Skeletal muscle tissue (tissue), 4 donors: Measurements from ENCODE around the gene CXCR2. TPM values are rescaled to one million over a fixed set of nuclear protein-coding genes. Genes with fewer than 3 reads are reported as not detected.

Source experiments
- H3K27ac ChIP-seq: one replicate; pipeline ENCODE4 v1.7.0; 2013; ENCODE audit warnings: mild to moderate bottlenecking, low read depth, low read length, inconsistent platforms
- H3K27me3 ChIP-seq, 3 donors: one replicate each; pipeline ENCODE4 v1.7.0; 2013; ENCODE audit warnings: low read length in 3 of 3; ENCODE audit not compliant: control insufficient read depth in 3 of 3, insufficient read depth in 3 of 3
- H3K36me3 ChIP-seq, 3 donors: one replicate each; pipeline ENCODE4 v1.7.0; 2013; ENCODE audit warnings: low read length in 3 of 3; ENCODE audit not compliant: control insufficient read depth in 3 of 3, insufficient read depth in 3 of 3
- H3K4me1 ChIP-seq, 3 donors: one replicate each; pipeline ENCODE4 v1.7.0; 2013; ENCODE audit warnings: low read length in 3 of 3, mild to moderate bottlenecking in 3 of 3; ENCODE audit not compliant: control insufficient read depth in 3 of 3, insufficient read depth in 3 of 3
- H3K4me3 ChIP-seq, 3 donors: one replicate each; pipeline ENCODE4 v1.7.0; 2013; ENCODE audit warnings: low read length in 3 of 3
- H3K9ac ChIP-seq, 3 donors: one replicate each; pipeline ENCODE4 v1.7.0; 2013; ENCODE audit warnings: low read length in 3 of 3, mild to moderate bottlenecking in 3 of 3, moderate library complexity in 2 of 3, low read depth in 1 of 3
- H3K9me3 ChIP-seq, 3 donors: one replicate each; pipeline ENCODE4 v1.7.0; 2013; ENCODE audit warnings: low read length in 3 of 3; ENCODE audit not compliant: control insufficient read depth in 3 of 3
- total RNA-seq: library from RNA; depleted of rRNA; stranded (reverse); fragments of >200 nt; gene quantifications from one replicate; pipeline ENCODE4 v1.2.3, GENCODE V29; 2014
- donor health status: Osteomylitis.

The CXCR2 gene
- total RNA-seq: under 0.01 TPM

DNA sequence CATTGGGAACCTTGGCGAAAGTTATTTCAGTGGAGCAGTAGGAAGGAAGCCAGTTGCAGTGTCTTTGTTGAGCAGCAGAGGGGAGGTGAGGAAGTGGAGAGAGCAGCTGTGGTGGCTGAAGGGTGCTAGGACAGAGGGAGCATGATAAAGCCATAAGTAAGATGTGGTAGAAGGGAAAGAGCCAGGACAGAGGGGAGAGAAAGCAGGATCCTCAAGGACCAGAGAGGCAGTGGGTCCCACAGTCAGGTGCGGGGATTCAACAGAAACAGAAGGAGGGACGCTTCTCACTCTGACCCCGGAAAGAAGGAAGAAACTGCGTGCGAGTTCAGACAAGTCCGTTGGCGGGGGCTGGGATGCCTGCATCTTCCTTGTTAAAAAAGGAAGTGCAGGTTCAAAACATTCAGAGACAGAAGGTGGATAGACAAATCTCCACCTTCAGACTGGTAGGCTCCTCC is at the start of gene CXCR2:
Gene CXCR2, plus strand, starts transcription at position 403 of the 455 bp plus-strand sequence. CDS start 8,774 bp downstream, outside the sequence.
- Histone ChIP-seq H3K27me3 (peaks cover 0 to 18% (median 4%) of the 10 kb centered on the region in 3 donors), H3K9me3 (no peaks in the 10 kb centered on the region), H3K36me3 (no peaks in the 10 kb centered on the region), H3K4me1 (no peaks in the 10 kb centered on the region), H3K27ac (no peak within 1 kb of the TSS), H3K9ac (no peak within 1 kb of the TSS), H3K4me3 (no peak within 1 kb of the TSS)

DNA sequence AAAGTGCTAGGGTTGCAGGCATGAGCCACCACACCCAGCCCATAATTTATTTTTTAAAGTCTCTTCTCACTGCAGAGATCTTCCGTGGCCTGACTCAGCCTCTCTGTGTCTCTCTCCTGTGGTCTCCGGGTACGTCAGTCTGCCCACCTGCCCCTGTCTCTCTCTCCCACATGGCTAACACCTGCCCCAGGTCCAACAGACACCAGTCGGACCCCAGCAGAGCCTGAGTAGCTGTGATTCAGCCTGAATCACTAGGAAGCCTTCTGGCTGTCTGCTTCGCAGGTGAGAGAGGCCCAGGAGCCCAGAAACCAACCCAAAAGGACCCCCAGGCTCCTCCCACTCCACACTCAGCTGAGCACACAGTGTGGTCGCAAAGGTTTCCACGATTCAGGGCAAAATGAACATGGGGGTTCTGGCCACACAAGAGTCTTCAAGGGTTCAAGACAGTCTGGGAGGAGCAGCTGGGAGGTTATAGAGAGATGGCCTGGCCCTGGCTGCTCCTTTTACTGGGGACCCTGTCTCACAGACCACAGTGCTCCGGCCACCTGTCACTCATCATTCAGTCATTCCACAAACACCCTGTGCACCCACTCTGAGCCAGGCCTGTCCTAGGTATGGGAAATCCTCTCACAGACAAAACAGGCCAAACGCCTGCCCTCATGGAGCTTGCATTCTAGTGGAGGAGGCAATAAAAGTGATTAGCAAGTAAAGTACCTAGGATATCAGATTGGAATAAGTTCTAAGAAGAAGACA is 48.2 kb upstream of the CXCR2 start:
- peaks cover 0 to 6% (median 6%) of the 10 kb centered on the region in 3 donors for H3K27me3 ChIP-seq
- no peaks in the 10 kb centered on the region for H3K9me3 ChIP-seq
- H3K27ac ChIP-seq: no peak overlapping the region
- no peaks in the 10 kb centered on the region for H3K36me3 ChIP-seq
- H3K4me3 ChIP-seq: no peak overlapping the region
- H3K9ac ChIP-seq: no peak overlapping the region
- H3K4me1 ChIP-seq: no peaks in the 10 kb centered on the region

DNA sequence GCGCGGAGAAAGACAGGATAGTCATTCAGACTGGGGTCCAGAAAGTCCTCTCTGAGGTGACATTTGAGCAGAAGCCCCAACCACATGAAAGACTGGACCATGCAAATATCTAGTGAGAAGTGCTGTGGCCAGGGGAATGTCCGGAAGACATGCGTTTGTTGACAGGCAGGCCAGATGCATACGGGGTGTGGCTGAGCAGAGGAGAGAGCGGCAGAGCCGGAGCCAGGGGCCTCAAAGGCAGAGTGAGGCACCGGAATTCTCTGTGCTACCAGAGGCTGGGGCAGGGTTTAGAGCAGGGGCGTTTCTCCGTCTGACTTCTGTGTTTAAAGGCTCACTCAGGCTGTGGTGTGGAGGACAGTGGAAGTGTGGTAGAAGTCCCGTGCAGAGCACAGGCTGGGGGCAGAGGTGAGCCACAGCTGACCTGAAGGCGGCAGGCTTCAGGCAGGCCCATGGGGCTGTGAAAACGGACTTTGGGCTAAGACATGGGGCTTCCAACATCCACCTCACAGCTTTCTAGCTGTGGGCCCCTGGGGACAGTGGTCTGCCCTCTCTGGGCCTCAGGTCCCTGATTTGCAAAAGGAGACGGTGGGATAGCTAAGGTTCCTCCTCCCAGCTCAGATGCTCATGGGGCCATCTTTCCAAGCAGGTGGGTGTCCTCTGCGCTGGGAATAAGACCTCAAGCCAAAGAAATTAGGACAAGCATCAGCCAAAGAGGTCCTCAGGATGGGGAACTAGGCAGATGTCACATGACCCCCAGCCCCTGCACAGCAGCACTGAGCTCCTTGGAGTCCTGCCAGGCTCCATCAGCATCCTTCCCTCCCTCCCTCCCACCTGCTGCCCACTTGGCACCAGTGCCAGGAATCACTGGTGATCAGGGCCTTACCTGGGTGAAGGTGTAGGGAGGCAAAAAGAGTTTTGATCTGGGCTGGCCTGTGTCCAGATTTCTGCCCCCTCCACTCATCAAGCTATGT is 45.6 kb upstream of the CXCR2 start:
- Histone ChIP-seq H3K9me3 (no peaks in the 10 kb centered on the region), H3K27ac (no peak overlapping the region), H3K36me3 (no peaks in the 10 kb centered on the region), H3K9ac (no peak overlapping the region), H3K27me3 (peaks cover 0 to 7% (median 4%) of the 10 kb centered on the region in 3 donors), H3K4me3 (no peak overlapping the region), H3K4me1 (no peaks in the 10 kb centered on the region)

DNA sequence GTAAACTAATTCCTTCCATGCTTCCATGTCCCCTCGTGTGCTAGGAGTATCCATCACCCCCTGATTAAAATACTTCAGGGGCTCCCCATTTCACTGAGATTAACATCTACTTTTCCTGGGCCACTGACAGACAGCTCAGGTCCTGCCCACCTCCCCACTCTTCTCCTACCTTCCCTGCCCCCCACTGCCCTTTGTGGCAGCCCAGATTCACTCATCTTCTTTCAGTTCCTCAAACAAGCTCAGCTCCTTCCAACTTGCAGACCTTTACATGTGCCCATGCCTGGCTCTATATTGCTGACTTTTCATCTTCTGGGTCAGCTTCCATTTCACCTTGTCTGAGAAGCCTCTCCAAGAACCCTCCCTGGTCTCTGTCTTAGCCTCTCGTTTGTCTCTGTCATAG is 44.8 kb upstream of the CXCR2 start:
- Histone ChIP-seq H3K36me3 (no peaks in the 10 kb centered on the region), H3K9me3 (peaks cover 0 to 1% (median 0%) of the 10 kb centered on the region in 3 donors), H3K27ac (no peak overlapping the region), H3K4me3 (no peak overlapping the region), H3K27me3 (peaks cover 0 to 6% (median 4%) of the 10 kb centered on the region in 3 donors), H3K9ac (no peak overlapping the region), H3K4me1 (no peaks in the 10 kb centered on the region)

DNA sequence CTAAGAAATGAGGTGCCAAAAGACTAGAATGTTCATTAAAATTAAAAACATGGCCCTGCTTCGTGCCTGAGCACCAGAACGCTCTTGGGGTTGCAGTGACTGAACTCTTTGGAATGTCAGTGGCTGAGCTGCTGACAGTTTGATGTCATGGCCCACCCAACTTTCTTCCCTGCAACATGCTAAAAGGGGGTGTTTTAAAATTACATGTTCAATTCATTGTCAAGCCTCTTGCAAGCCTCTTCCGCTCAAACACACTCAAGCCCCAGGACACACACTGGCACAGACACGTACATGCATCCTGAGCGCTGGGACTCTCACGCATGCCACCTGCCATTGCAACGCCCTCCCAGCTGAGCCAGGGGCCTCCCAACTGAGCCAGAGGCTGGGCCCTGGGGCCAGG is 44.1 kb upstream of the CXCR2 start:
- H3K4me1 ChIP-seq: no peaks in the 10 kb centered on the region
- H3K36me3 ChIP-seq: no peaks in the 10 kb centered on the region
- H3K9ac ChIP-seq: no peak overlapping the region
- H3K27ac ChIP-seq: no peak overlapping the region
- H3K27me3 ChIP-seq: peaks cover 0 to 6% (median 4%) of the 10 kb centered on the region in 3 donors
- no peak overlapping the region for H3K4me3 ChIP-seq
- H3K9me3 ChIP-seq: peaks cover 0 to 7% (median 3%) of the 10 kb centered on the region in 3 donors

DNA sequence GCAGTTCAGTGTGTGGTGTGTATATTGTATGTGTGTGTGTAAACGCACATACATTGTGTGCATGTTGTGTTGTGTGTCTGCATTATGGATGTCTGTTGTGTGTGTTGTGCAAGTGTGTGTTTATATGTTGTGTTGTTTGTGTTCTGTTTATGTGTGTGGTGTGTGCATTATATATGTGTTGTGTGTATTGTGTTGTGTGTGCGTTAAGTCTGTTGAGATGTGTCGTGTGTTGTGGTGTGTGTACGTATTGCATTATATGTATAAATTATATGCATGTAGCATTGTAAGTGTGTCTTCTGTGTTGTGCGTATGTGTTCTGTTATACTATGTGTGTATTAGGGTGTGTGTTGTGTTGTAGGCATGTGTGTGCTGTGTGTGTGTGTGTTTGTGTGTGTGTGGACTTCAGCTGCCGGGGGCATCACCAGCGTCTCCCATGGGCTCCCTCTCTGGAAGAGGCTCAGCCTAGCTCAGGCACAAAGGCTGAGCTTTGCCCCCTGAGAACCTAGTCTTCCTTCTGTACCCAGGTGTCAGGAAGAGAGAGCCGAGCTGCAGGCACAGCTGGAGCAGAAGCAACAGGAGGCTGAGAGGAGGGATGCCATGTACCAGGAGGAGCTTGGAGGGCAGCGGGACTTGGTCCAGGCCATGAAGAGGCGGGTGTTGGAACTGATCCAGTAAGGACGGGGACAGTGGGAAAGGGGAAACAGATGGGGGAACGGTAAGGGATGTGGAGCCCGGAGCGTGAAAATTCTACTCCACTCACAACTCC is 43.1 kb upstream of the CXCR2 start:
- no peaks in the 10 kb centered on the region for H3K4me1 ChIP-seq
- peaks cover 0 to 6% (median 4%) of the 10 kb centered on the region in 3 donors for H3K27me3 ChIP-seq
- no peak overlapping the region for H3K9ac ChIP-seq
- H3K4me3 ChIP-seq: no peak overlapping the region
- no peak overlapping the region for H3K27ac ChIP-seq
- H3K9me3 ChIP-seq: peaks cover 2 to 7% (median 3%) of the 10 kb centered on the region in 3 donors
- no peaks in the 10 kb centered on the region for H3K36me3 ChIP-seq

DNA sequence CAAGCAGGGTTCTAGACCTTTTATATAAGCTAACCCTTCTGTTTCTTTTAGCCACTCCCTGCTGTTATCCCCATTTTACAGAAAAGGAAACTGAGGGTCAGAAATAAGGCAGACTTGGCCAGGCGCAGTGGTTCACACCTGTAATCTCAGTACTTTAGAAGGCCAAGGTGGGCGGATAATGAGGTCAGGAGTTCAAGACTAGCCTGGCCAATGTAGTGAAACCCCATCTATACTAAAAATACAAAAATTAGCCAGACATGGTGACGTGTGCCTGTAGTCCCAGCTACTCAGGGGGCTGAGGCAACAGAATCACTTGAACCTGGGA is 42.5 kb upstream of the CXCR2 start:
- H3K27ac ChIP-seq: no peak overlapping the region
- H3K4me1 ChIP-seq: no peaks in the 10 kb centered on the region
- no peak overlapping the region for H3K4me3 ChIP-seq
- H3K36me3 ChIP-seq: no peaks in the 10 kb centered on the region
- H3K27me3 ChIP-seq: peaks cover 0 to 6% (median 4%) of the 10 kb centered on the region in 3 donors
- H3K9me3 ChIP-seq: peaks cover 2 to 7% (median 3%) of the 10 kb centered on the region in 3 donors
- H3K9ac ChIP-seq: no peak overlapping the region

DNA sequence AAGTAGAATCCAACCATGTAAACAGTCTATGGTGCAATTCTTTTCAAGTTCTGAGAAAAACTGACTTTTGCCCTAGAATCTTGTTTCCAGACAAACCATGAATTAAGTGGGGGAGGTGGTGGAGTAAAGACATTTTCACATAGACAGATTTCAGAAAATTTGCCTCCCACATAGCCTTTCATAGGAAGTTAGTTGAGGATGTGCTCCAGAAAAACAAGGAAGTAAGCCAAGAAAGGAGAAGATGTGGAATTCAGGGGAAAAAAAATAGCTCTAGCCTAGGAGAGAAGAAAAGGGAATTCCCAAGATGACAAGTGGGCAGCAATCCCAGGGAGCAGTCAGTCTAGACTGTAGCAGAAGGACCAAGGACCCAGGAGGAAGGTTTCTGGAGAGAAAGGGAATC is 39.4 kb upstream of the CXCR2 start:
- Histone ChIP-seq H3K27ac (no peak overlapping the region), H3K9me3 (peaks cover 2 to 7% (median 3%) of the 10 kb centered on the region in 3 donors), H3K4me1 (no peaks in the 10 kb centered on the region), H3K36me3 (no peaks in the 10 kb centered on the region), H3K27me3 (peaks cover 0 to 6% (median 6%) of the 10 kb centered on the region in 3 donors), H3K4me3 (no peak overlapping the region), H3K9ac (no peak overlapping the region)

DNA sequence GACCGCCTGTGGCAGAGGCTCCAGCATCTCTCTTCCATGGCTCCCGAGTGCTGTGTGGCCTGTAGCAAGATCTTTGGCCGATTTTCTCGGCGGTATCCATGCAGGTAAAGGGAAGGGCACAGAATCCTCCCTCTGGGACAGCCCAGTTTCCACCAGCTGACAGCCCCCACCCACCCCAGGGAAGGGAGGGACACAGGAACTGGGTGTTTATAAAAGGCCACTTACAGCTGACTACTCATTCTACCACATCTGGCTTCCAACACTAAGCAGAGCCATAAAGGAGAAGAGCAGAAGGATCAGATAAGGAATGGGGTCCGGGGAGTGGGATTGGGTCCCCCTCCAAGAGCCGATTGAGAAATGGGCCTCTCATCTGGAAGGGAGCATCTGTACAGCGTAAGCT is 36.6 kb upstream of the CXCR2 start:
- Histone ChIP-seq H3K9ac (no peak overlapping the region), H3K27me3 (peaks cover 0 to 12% (median 3%) of the 10 kb centered on the region in 3 donors), H3K36me3 (no peaks in the 10 kb centered on the region), H3K27ac (no peak overlapping the region), H3K4me1 (no peaks in the 10 kb centered on the region), H3K9me3 (peaks cover 2 to 7% (median 3%) of the 10 kb centered on the region in 3 donors), H3K4me3 (no peak overlapping the region)
